HG02885 (cell line): ENCODE results near the gene GARIN5A.
"Not testable (repeated sequence)": the region's sequence is repeated elsewhere in the genome, so short reads cannot be mapped to it uniquely, and the experiment has no call there.

Experiments used
- ATAC-seq: cut with Tn5 transposase; IDR thresholded peaks from one replicate; pipeline ENCODE4 v1.9.1; 2021; ENCODE audit warnings: mild to moderate bottlenecking; ENCODE audit not compliant: unreplicated experiment, poor library complexity

GARIN5A gene

GRCh38 chr19:50490411-50490811 is 13.8 kb upstream of the GARIN5A start:
- ATAC-seq: no peak

GRCh38 chr19:50489461-50490011 is 12.9 kb upstream of the GARIN5A start:
- no peak for ATAC-seq

- no peak for ATAC-seq
These were observed 11.9 kb upstream of the GARIN5A start for GRCh38 chr19:50488389-50489194.

GRCh38 chr19:50486823-50487515 is 10.3 kb upstream of the GARIN5A start:
- no peak for ATAC-seq

GRCh38 chr19:50485284-50485955 is 8.8 kb upstream of the GARIN5A start:
- no peak for ATAC-seq

DNA sequence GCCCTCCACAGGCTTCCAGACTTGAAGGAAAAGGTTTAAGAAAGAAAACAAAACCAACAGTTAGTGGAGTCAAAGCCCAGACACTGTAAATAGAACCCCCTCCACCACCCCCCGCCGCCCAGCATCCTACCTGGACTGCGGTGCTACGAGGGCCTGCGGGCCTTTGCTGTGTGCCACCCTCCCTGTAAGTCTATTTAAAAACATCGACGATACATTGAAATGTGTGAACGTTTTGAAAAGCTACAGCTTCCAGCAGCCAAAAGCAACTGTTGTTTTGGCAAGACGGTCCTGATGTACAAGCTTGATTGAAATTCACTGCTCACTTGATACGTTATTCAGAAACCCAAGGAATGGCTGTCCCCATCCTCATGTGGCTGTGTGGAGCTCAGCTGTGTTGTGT is 6.3 kb upstream of the GARIN5A start:
- no peak for ATAC-seq

DNA sequence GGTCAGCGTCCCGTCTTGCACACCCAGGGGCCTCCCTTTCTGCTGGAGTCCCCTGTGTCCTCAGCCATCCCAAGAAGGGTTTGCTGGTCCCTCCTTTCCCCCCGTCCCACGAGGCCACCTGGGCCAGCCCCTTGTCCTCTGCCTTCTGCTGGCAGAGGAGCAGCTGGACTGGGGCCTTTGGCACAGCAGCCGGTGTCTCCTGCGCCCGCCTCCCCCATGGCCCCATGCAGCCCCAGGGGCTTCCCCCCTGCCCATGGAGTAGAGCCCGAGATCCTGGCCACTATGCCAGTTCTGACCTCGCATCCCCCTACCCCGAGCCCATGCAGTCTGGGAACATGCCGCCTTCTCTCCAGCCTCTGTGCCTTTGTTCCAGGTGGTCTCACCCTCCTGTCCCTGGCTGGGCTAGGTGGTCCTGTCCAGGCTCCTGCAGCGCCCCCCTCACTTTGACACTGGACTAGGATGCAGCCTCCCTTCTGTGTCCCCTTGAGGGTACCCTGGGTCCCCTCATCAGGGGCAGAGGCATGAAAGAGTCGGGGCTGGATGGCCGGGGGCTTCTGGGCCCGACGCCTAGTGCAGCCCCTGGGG is 5.7 kb upstream of the GARIN5A start:
- ATAC-seq: no peak

DNA sequence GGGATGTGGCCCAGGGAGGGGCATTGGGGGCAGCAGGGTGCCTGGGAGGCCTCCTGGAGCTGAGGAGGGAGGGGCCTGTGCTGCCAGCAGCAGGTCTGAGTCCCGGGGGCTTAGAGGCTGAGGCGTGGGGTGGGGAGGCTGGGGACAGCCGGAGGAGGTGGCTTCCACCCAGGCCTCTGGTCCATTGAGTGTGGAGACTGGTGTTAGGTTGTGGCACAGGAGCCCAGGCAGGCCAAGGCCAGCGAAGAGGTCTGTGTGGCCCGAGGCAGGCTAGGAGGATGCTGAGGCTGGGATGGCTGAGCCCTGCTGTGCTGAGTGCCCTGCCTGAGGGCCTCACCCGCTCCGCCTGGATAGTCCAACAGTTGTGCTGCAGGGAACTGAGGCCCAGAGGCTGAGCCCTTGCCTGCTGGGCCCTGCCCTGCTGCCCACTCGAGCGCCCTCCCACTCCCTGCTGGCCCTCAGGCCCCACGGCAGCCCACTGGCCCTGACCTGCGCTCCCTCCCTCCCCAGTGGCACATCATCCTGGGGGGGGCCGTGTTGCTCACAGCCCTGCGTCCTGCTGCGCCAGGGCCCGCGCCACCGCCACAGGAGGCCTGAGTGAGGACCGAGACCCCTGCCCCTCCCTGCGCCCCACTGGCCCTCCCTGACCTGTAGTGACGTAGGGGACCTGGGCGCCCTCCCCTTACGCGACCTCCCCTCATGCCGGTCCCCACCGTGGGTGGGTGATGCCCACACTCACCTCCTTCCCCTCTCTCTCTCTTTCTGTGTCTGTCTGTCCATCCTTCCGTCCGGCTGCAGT is 4.9 kb upstream of the GARIN5A start:
- no peak for ATAC-seq

- no peak for ATAC-seq
These were observed 3.8 kb upstream of the GARIN5A start for GRCh38 chr19:50480281-50481111.

GRCh38 chr19:50479761-50480251 is 3.2 kb upstream of the GARIN5A start:
- no peak for ATAC-seq

- ATAC-seq: no peak
These were observed 2.5 kb upstream of the GARIN5A start for GRCh38 chr19:50478901-50479715.

- no peak for ATAC-seq
These were observed 1.3 kb upstream of the GARIN5A start for GRCh38 chr19:50477751-50478515.

DNA sequence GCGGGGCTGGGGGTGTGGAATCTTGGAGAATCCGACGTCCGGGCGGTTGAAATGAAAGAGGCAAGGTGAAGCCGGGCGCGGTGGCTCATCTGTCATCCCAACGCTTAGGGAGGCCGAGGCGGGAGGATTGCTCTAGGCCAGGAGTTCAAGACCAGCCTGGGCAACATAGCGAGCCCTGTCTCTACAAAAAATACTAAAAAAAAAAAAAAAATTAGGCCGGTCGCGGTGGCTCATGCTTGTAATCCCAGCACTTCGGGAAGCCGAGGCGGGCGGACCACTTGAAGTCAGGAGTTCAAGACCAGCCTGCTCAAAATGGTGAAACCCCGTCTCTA is 225 bp upstream of the GARIN5A start:
- no peak for ATAC-seq

- ATAC-seq: no peak
These were observed 868 bp downstream of the GARIN5A start for GRCh38 chr19:50475736-50476223.

DNA sequence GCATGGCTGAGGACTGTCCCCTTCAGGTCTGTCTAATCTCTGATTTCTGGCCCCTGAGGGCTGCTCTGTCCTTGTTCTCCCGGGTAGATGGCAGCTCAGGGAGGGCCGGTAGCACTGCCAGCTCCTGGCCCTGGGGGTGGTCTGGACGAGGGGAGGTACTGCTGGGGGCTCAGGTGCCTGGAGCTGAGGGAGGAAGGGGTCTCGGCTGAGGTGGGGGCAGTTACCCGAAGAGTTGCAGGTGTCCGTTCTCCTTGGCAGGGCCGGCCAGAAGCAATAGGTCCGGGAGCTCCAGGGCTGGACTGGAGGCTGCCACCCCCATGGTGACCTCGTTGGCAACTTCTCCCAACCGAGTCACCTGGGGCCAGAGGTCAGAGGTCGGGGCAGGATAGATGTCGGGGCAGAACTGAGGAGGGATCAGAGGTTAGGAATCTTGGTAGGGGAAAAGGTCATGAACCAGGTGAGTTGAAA is 1.5 kb downstream of the GARIN5A start:
- ATAC-seq: no peak

- ATAC-seq: not testable (repeated sequence)
These were observed 3.3 kb downstream of the GARIN5A start for GRCh38 chr19:50473336-50473735.

- no peak for ATAC-seq
These were observed 7.8 kb downstream of the GARIN5A start for GRCh38 chr19:50468818-50469217.
